Measurements from ENCODE around the gene ALDH1B1.
"Not testable (repeated sequence)": the region's sequence is repeated elsewhere in the genome, so short reads cannot be mapped to it uniquely, and the experiment has no call there.

Gene ALDH1B1

GRCh38 chr9:38361473-38361850 lies 31.0 kb upstream of the ALDH1B1 start:
- no peak for DNase-seq (ENCODE audit: low read depth in 2 of 2)

- DNase-seq (ENCODE audit: low read depth in 2 of 2): peak; percentile 55 to 67
Measured at GRCh38 chr9:38362852-38363588, 29.5 kb upstream of the ALDH1B1 start.

GRCh38 chr9:38363589-38363925 lies 28.9 kb upstream of the ALDH1B1 start:
- no peak for DNase-seq (ENCODE audit: low read depth in 2 of 2)

GRCh38 chr9:38367898-38368297 lies 24.6 kb upstream of the ALDH1B1 start:
- DNase-seq (ENCODE audit: low read depth in 2 of 2): no peak

GRCh38 chr9:38368731-38369130 lies 23.8 kb upstream of the ALDH1B1 start:
- no peak for DNase-seq (ENCODE audit: low read depth in 2 of 2)

- DNase-seq (ENCODE audit: low read depth in 2 of 2): no peak
Measured at GRCh38 chr9:38370176-38370575, 22.3 kb upstream of the ALDH1B1 start.

GRCh38 chr9:38371495-38371894 lies 21.0 kb upstream of the ALDH1B1 start:
- no peak for DNase-seq (ENCODE audit: low read depth in 2 of 2)

GRCh38 chr9:38372762-38373619 lies 19.5 kb upstream of the ALDH1B1 start:
- no peak for DNase-seq (ENCODE audit: low read depth in 2 of 2)

- DNase-seq (ENCODE audit: low read depth in 2 of 2): no peak
Measured at GRCh38 chr9:38373679-38374078, 18.8 kb upstream of the ALDH1B1 start.

- no peak for DNase-seq (ENCODE audit: low read depth in 2 of 2)
Measured at GRCh38 chr9:38374847-38375571, 17.5 kb upstream of the ALDH1B1 start.

GRCh38 chr9:38375572-38375963 lies 16.9 kb upstream of the ALDH1B1 start:
- DNase-seq (ENCODE audit: low read depth in 2 of 2): no peak

- no peak for DNase-seq (ENCODE audit: low read depth in 2 of 2)
Measured at GRCh38 chr9:38376021-38376670, 16.4 kb upstream of the ALDH1B1 start.

- DNase-seq (ENCODE audit: low read depth in 2 of 2): not testable (repeated sequence)
Measured at GRCh38 chr9:38377336-38378083, 15.0 kb upstream of the ALDH1B1 start.

- DNase-seq (ENCODE audit: low read depth in 2 of 2): no peak
Measured at GRCh38 chr9:38380230-38380871, 12.2 kb upstream of the ALDH1B1 start.

- DNase-seq (ENCODE audit: low read depth in 2 of 2): no peak
Measured at GRCh38 chr9:38380872-38381534, 11.5 kb upstream of the ALDH1B1 start.

GRCh38 chr9:38382141-38382540 lies 10.4 kb upstream of the ALDH1B1 start:
- no peak for DNase-seq (ENCODE audit: low read depth in 2 of 2)

- DNase-seq (ENCODE audit: low read depth in 2 of 2): no peak
Measured at GRCh38 chr9:38384990-38385848, 7.3 kb upstream of the ALDH1B1 start.

GRCh38 chr9:38385896-38386295 lies 6.6 kb upstream of the ALDH1B1 start:
- DNase-seq (ENCODE audit: low read depth in 2 of 2): no peak

- no peak for DNase-seq (ENCODE audit: low read depth in 2 of 2)
Measured at GRCh38 chr9:38386319-38386895, 6.1 kb upstream of the ALDH1B1 start.

All from fibroblast of skin of left quadriceps (primary cell).